B cell (primary cell): ENCODE data around the gene SGCA. TPM values are rescaled to one million over a fixed set of nuclear protein-coding genes. Genes with fewer than 3 reads are reported as not detected.

Experiments
- ATAC-seq: fragments of 200-7000 bp; cut with Tn5 transposase; one replicate; pipeline ENCODE4 v1.10.0; 2021; ENCODE audit warnings: low read depth, mild to moderate bottlenecking, moderate number of reproducible peaks, moderate library complexity
- CTCF ChIA-PET: fragments of 350-600 bp; sonication (Branson Sonifier 250); formaldehyde crosslinking; loops from one replicate; lab custom pipeline; 2021; ENCODE audit warnings: antibody characterized with exemption, inconsistent platforms; lab: Charles Lee
- POLR2A ChIA-PET: fragments of 350-600 bp; sonication (Branson Sonifier 250); formaldehyde crosslinking; loops from one replicate; lab custom pipeline; 2021; ENCODE audit warnings: antibody characterized with exemption; lab: Charles Lee
- DNase-seq: peaks from one replicate; pipeline ENCODE4 v3.0.0; 2013
- H2AFZ ChIP-seq: 2 replicates; pipeline ENCODE4 v1.6.1; 2012; ENCODE audit warnings: mild to moderate bottlenecking, low read depth, low read length; ENCODE audit not compliant: insufficient read depth, poor library complexity, severe bottlenecking
- H3K27ac ChIP-seq, 2 donors: 1 replicate in 1 of 2; 2 replicates in 1 of 2; pipeline ENCODE4 v1.5.1; 2012 to 2013; ENCODE audit warnings: low read length in 2 of 2, mild to moderate bottlenecking in 2 of 2, moderate library complexity in 1 of 2
- H3K27me3 ChIP-seq, 4 experiments: fragments of 200-600 bp in 1 of 4; sonication (generic) in 1 of 4; replicated peaks in 1 of 4; 1 replicate in 2 of 4; 2 replicates in 2 of 4; pipeline versions ENCODE4 v1.6.1 to v1.7.0; 2013 to 2016; ENCODE audit warnings: low read length in 3 of 4, mild to moderate bottlenecking in 2 of 4, mixed read lengths in 1 of 4, moderate library complexity in 1 of 4; ENCODE audit not compliant: insufficient read depth in 4 of 4, control insufficient read depth in 3 of 4; ENCODE audit errors: control extremely low read depth in 1 of 4
- H3K36me3 ChIP-seq, 2 experiments: replicated peaks in 1 of 2; 1 replicate in 1 of 2; 2 replicates in 1 of 2; pipeline versions ENCODE4 v1.6.1 to v1.7.1; 2013; ENCODE audit warnings: low read length in 1 of 2; ENCODE audit not compliant: insufficient read depth in 2 of 2, control insufficient read depth in 1 of 2; ENCODE audit errors: control extremely low read depth in 1 of 2, extremely low read depth in 1 of 2
- H3K4me1 ChIP-seq, 2 donors: fragments of 200-600 bp in 1 of 2; sonication (generic) in 1 of 2; 1 replicate in 1 of 2; 2 replicates in 1 of 2; pipeline versions ENCODE4 v1.5.1 to v1.6.1; 2013 to 2017; ENCODE audit warnings: low read length in 2 of 2; ENCODE audit not compliant: control insufficient read depth in 2 of 2, insufficient read depth in 2 of 2
- H3K4me2 ChIP-seq: replicated peaks from 2 replicates; pipeline ENCODE3; 2012; ENCODE audit warnings: mild to moderate bottlenecking, low read depth, low read length; ENCODE audit not compliant: poor library complexity, severe bottlenecking
- H3K4me3 ChIP-seq, 5 experiments: fragments of 200-600 bp in 1 of 5; sonication (generic) in 1 of 5; 1 replicate in 3 of 5; 2 replicates in 2 of 5; pipeline versions ENCODE4 v1.5.1 to v1.7.0; 2011 to 2016; ENCODE audit warnings: low read length in 4 of 5, mild to moderate bottlenecking in 4 of 5, low read depth in 2 of 5, control low read depth in 1 of 5, moderate library complexity in 1 of 5; ENCODE audit not compliant: insufficient read depth in 1 of 5; ENCODE audit errors: control extremely low read depth in 1 of 5, extremely low read depth in 1 of 5
- H3K79me2 ChIP-seq: fragments of 200-600 bp; sonication (generic); one replicate; pipeline ENCODE4 v1.6.0; 2016; ENCODE audit warnings: low read length; ENCODE audit not compliant: control insufficient read depth, insufficient read depth
- H3K9ac ChIP-seq: fragments of 200-600 bp; sonication (generic); 2 replicates; pipeline ENCODE4 v1.6.1; 2017; ENCODE audit warnings: mild to moderate bottlenecking, low read length, moderate library complexity
- H3K9me3 ChIP-seq, 3 donors: one replicate each; pipeline versions ENCODE4 v1.6.1 to v1.7.1; 2013; ENCODE audit warnings: low read length in 2 of 3; ENCODE audit not compliant: control insufficient read depth in 2 of 3, insufficient read depth in 1 of 3; ENCODE audit errors: control extremely low read depth in 1 of 3
- H4K20me1 ChIP-seq: 2 replicates; pipeline ENCODE4 v1.6.0; 2012; ENCODE audit warnings: mild to moderate bottlenecking, low read length; ENCODE audit not compliant: insufficient read depth, control insufficient read depth, poor library complexity, severe bottlenecking
- H3K27ac Mint-ChIP-seq: one replicate; pipeline ENCODE4 v1.8.0; 2021; ENCODE audit warnings: mixed read lengths
- H3K27me3 Mint-ChIP-seq: one replicate; pipeline ENCODE4 v1.8.0; 2021; ENCODE audit warnings: mixed read lengths
- H3K4me1 Mint-ChIP-seq: one replicate; pipeline ENCODE4 v1.8.0; 2021; ENCODE audit warnings: mixed read lengths
- H3K4me3 Mint-ChIP-seq: one replicate; pipeline ENCODE4 v1.8.0; 2021; ENCODE audit warnings: mixed read lengths
- H3K9me3 Mint-ChIP-seq: one replicate; pipeline ENCODE4 v1.8.0; 2022; ENCODE audit warnings: mixed read lengths; ENCODE audit not compliant: insufficient read depth
- EZH2 ChIP-seq: IDR thresholded peaks from 2 replicates; pipeline ENCODE4 v1.6.1; 2012; ENCODE audit warnings: borderline replicate concordance, low read depth, mild to moderate bottlenecking, moderate library complexity, low read length; ENCODE audit not compliant: insufficient read depth, poor library complexity, severe bottlenecking
- WGBS: methylation state at CpG from one replicate; pipeline ENCODE4 v1.1.5; 2013; ENCODE audit warnings: missing lambda C conversion rate; ENCODE audit not compliant: insufficient coverage; 5-methylcytosine and 5-hydroxymethylcytosine counted together
- intact Hi-C: fragments of 100-400 bp; cut with micrococcal nuclease; formaldehyde crosslinking; loops from one replicate; pipeline ENCODE4 v1.10.0; 2022
- polyA plus RNA-seq: library from polyadenylated mRNA; depleted of rRNA; stranded (reverse); fragments of >200 nt; gene quantifications from 2 replicates; pipeline ENCODE4 v1.2.3, GENCODE V29; 2012
- total RNA-seq, 2 donors: library from RNA; stranded (reverse); fragments of 120-200 nt in 1 of 2; gene quantifications; 1 replicate in 1 of 2; 2 replicates in 1 of 2; pipeline versions ENCODE4 v1.2.3 to v1.2.4, GENCODE V29; 2013 to 2022
- TF ChIP-seq, protein P1 (sequence below): fragments of 200-600 bp; IDR thresholded peaks from one replicate; pipeline ENCODE4 v1.8.0; 2022; ENCODE audit warnings: antibody characterized with exemption, mild to moderate bottlenecking

SGCA gene
- total and polyA plus RNA-seq, 2 donors (not counting 1 experiment from before 2014, with no cell fraction given), result 4.4 to 4.5 TPM

DNA sequence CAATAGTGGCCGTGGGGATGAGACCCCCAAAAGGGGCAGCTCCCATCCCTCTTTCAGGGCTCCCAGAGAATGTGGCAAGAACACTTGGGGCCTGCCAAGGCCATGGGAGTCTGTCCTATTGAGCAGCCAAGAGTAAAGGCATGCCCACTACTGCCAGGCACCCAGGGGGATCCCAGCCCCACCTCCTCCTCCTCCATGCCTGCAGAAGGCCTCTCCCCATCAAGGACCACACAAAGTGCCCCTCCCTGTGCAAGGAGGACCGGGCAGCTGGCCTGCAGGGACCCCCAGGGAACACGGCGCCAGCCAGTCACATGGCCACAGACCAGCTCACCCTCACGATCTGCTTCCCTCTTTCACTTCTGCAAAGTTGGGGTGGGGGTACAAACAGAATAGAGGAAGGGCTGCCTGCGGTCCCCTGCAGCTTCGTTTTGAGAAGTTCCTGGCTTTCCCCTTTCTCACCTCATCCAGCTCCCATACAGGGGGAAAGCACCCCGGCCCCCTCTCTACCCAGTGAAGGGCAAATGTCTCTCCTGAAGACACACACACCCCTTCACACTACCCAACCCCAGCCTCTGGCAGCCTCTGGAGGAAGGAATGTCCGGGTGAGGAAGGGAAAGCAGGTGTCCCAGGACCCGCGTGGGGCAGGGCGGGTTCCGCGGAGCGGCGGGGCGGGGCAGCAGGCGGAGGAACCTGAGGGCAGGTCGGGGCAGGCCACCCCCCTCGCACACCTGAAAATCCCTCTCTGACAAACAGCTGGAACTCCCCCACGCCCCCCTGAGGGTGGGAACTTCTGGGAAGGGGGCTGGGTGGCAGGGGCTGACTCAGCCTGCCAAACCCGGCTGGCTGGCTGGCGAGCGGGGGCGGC is 17.3 kb upstream of the SGCA start:
- peaks cover 54% of the 10 kb centered on the region for H3K4me1 Mint-ChIP-seq

More for the DNA sequence above, 17.3 kb upstream of the SGCA start:
- Histone ChIP-seq H3K4me2 (peak overlapping the region; percentile 92), H3K4me1 (peaks cover 46 to 60% of the 10 kb centered on the region in 2 donors), H3K9me3 (no peaks in the 10 kb centered on the region), H2AFZ (peak overlapping the region; percentile 52), H3K36me3 (peaks cover 0 to 30% of the 10 kb centered on the region in 2 experiments), H3K9ac (peak overlapping the region; percentile 95), H4K20me1 (peaks cover 67% of the 10 kb centered on the region), H3K4me3 (peak overlapping the region; percentile 74 to 97 (median 85)), H3K27me3 (no peaks in the 10 kb centered on the region), H3K79me2 (peaks cover 74% of the 10 kb centered on the region), H3K27ac (peak overlapping the region; percentile 82 to 94)
- Mint-ChIP-seq H3K4me3 (peak overlapping the region; percentile 100), H3K27ac (peak overlapping the region; percentile 98), H3K27me3 (no peaks in the 10 kb centered on the region), H3K9me3 (no peaks in the 10 kb centered on the region)
- ATAC-seq (peak; percentile 58), DNase-seq (peak; percentile 95)
- ChIA-PET POLR2A (interaction anchor here (0.6 to 1.8 kb wide), 7 partner anchors 9 to 904 kb away, joined by 3 to 11 read pairs (median 5); partner anchors contain the start of gene PDK2), CTCF (interaction anchor here (0.7 to 5.1 kb wide), 12 partner anchors 9 to 61 kb away, joined by 3 to 59 read pairs (median 5); partner anchors contain the start of gene SAMD14)
- 0% methylated on average over 7 of the region's 25 CpGs for WGBS
- TF ChIP-seq, protein P1, sequence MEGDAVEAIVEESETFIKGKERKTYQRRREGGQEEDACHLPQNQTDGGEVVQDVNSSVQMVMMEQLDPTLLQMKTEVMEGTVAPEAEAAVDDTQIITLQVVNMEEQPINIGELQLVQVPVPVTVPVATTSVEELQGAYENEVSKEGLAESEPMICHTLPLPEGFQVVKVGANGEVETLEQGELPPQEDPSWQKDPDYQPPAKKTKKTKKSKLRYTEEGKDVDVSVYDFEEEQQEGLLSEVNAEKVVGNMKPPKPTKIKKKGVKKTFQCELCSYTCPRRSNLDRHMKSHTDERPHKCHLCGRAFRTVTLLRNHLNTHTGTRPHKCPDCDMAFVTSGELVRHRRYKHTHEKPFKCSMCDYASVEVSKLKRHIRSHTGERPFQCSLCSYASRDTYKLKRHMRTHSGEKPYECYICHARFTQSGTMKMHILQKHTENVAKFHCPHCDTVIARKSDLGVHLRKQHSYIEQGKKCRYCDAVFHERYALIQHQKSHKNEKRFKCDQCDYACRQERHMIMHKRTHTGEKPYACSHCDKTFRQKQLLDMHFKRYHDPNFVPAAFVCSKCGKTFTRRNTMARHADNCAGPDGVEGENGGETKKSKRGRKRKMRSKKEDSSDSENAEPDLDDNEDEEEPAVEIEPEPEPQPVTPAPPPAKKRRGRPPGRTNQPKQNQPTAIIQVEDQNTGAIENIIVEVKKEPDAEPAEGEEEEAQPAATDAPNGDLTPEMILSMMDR, result no peak
- TF ChIP-seq EZH2, result no peak
- intact Hi-C loops, result loop anchor here (1.0 kb wide), 2 partner anchors 8 to 53 kb away; partner anchors contain the start of gene PDK2
